Dermis microvascular lymphatic vessel endothelial cell (primary cell): ENCODE data around the gene LY6G6F. TPM values are rescaled to one million over a fixed set of nuclear protein-coding genes. Genes with fewer than 3 reads are reported as not detected.

Source experiments
- DNase-seq, 2 donors: peaks; one replicate each; pipeline versions ENCODE4 v3.0.0 to v3.0.0-alpha.2; 2010; ENCODE audit warnings: low read depth in 2 of 2
- total RNA-seq: library from RNA; depleted of rRNA; stranded (reverse); fragments of >200 nt; gene quantifications from 2 replicates; pipeline ENCODE4 v1.2.1, GENCODE V29; 2014

LY6G6F gene
- total RNA-seq, 1 donor from 2014 or later: not detected

- no peak for DNase-seq
These were observed 15.5 kb downstream of the LY6G6F start for GRCh38 chr6:31722173-31722572.

- no peak for DNase-seq
These were observed 16.7 kb downstream of the LY6G6F start, which contains the start of gene MPIG6B for GRCh38 chr6:31723245-31723979. Gene MPIG6B (plus strand): TSS chr6:31723373. CDS start chr6:31723384, 11 bp downstream.

- DNase-seq: no peak
These were observed 17.5 kb downstream of the LY6G6F start for GRCh38 chr6:31723980-31724691.

- peak in 1 of 2 donors; percentile 56 for DNase-seq
These were observed 19.1 kb downstream of the LY6G6F start for GRCh38 chr6:31725502-31726350.

- DNase-seq: peak in 1 of 2 donors; percentile 39
These were observed 20.5 kb downstream of the LY6G6F start for GRCh38 chr6:31727034-31727716.

- DNase-seq: no peak
These were observed 21.3 kb downstream of the LY6G6F start for GRCh38 chr6:31727717-31728671.

DNA sequence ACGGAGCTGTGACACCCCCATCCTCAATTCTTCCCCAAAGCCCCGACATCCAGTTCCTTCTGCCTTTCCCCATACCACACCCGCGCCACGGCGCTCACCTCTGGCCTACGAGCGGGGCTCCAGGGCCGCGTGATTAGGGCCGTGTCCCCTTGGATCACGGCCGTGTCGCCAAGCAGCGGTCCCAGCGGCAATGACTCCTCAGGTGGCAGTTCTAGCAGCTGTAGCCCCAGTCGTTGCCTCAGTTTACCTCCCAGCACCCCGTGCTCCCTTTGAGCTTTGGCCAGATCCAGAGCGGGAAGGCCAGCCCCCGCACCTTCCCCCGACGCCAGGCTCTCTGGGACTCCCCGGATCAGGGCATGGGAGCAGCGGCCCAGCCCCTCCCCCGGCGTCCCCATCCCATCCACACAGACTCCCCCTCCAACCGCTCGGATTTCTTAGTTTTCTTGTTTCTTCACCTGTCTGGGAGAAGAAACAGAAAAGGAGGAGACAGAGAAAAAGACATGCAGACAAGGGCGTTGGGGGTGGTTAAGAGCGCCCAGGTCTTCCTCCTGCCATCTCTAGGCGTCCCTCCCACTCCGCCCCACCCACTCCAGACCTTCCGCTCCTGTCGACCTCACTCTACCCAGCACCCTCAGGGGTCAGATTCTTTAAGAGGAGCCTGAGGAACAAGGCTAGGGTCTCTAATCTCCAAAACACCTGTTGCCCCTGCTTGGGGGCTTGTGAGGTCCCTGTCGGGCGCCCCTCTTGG, 22.3 kb downstream of the LY6G6F start, which contains the start of gene DDAH2:
DDAH2 (minus strand) TSS at position 533 of the 748 bp plus-strand sequence; CDS start at position 395, 138 bp downstream.
- no peak for DNase-seq

GRCh38 chr6:31729515-31729978, 22.9 kb downstream of the LY6G6F start:
- peak; percentile 78 to 88 for DNase-seq

GRCh38 chr6:31729979-31730630, 23.4 kb downstream of the LY6G6F start:
- peak; percentile 77 to 95 for DNase-seq

- no peak for DNase-seq
These were observed 24.0 kb downstream of the LY6G6F start for GRCh38 chr6:31730631-31731086.

GRCh38 chr6:31732029-31732428, 25.4 kb downstream of the LY6G6F start:
- DNase-seq: no peak

DNA sequence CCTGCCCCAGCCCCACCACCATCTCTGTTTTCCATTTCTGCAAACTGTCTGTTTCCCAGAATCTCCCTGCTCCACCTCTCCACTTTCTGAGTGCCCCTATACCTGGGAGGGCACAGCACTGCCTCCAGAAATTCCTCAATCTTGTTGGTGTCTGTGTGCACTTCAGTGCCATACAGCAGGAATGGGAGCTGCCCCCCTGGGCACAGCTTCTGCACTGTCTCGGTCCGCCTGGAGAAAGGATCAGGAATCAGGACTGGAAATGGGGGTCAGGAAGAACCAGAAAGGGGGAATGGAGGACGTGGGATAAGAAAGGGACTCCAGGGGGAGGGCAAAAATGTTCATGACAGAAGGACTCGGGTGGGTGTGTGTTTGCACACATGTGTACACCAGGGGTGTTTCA, 27.1 kb downstream of the LY6G6F start:
- DNase-seq: no peak

DNA sequence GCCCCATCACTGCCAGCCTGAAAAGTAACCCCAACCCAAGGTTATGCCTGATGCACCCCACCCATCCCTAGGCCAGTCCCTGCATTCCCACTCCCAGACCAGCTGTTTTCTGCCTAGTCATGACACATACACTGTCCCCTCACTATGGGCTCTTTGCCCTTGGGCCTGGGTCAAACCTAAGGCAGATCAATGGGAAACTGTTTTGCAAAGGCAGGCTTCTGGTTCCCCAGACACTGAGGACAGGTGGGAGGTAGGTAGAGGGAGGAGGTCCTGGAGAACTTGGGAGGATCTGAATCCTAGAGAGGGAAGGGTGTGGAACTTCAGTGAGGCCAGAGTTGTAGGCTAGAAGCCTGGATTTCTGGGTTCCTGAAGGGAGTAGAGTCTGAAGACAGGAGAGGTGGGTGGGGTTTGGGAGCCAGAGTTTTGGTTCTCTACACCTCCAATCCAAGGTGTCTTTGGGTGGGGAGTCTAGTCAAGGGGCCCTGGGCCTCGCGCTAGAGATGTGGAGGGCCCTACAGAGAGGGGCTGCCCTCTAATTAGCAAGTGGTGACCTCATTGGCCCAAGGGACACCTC, 27.7 kb downstream of the LY6G6F start:
- DNase-seq: no peak

GRCh38 chr6:31734821-31735406, 28.2 kb downstream of the LY6G6F start:
- DNase-seq: peak in 1 of 2 donors; percentile 82

DNA sequence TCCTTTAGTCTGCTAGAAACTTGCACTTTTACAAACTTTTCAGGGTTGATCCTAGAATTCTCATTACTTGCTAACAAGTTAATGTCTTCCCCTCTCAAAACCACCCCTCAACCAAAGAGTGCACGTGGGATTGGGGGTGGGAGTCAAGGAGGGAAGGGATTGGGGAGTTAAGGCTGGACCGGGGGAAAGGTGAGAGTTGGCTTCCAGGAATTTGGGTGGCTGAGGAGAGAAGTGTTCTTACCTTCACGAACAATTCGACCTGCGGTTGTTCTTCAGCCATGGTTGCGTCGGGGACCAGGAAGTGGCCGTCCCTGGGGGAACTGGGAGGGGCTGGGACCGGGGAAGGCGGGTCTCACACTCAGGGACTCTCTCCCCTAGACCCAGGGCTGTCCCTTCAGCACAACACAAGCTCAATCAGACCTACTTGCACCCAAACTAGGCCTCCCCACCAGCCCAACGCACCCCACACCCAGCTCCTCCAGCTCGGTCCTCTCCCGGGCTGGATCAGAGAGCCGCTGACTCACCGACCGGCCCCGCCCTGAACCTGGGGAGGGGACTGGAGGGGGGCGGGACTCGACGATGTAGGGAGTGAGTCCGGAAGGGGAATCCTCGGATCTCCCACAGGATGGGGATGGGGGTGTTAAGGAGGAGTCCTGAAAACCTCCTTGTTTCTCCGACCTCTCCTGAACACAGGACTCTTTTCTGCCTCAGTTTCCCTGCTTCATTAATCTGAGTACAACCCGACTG, 29.5 kb downstream of the LY6G6F start, which contains the start of gene CLIC1:
CLIC1 (minus strand) TSS at position 510 of the 747 bp plus-strand sequence; CDS start at position 280, 230 bp downstream.
- peak in 1 of 2 donors; percentile 82 for DNase-seq

GRCh38 chr6:31736768-31737314, 30.2 kb downstream of the LY6G6F start:
- DNase-seq: no peak
